Ovary (tissue), 9 donors: Measurements from ENCODE around the gene GABRD. TPM values are rescaled to one million over a fixed set of nuclear protein-coding genes. Genes with fewer than 3 reads are reported as not detected.

Source experiments
- DNase-seq, 5 donors: peaks; one replicate each; pipeline ENCODE4 v3.0.0-alpha.2; 2019 to 2020
- H3K27ac ChIP-seq, 2 donors: fragments of 200-600 bp; one replicate each; pipeline versions ENCODE4 v1.5.1 to v1.8.0; 2019 to 2022
- H3K27me3 ChIP-seq: fragments of 200-600 bp; one replicate; pipeline ENCODE4 v1.8.0; 2022
- H3K36me3 ChIP-seq: fragments of 200-600 bp; sonication (generic); one replicate; pipeline ENCODE4 v1.5.1; 2019
- H3K4me1 ChIP-seq: one replicate; pipeline ENCODE4 v1.8.1; 2013; ENCODE audit warnings: mild to moderate bottlenecking, moderate library complexity; ENCODE audit not compliant: insufficient read depth
- H3K4me3 ChIP-seq: fragments of 200-600 bp; sonication (generic); one replicate; pipeline ENCODE4 v1.5.1; 2017
- H3K9me3 ChIP-seq, 2 donors: fragments of 200-600 bp in 1 of 2; sonication (generic) in 1 of 2; one replicate each; pipeline versions ENCODE4 v1.5.1 to v1.8.1; 2013 to 2019; ENCODE audit warnings: mild to moderate bottlenecking in 1 of 2, moderate library complexity in 1 of 2
- CTCF ChIP-seq, 3 donors: fragments of 450-650 bp in 2 of 3; fragments of 200-600 bp in 1 of 3; IDR thresholded peaks; one replicate each; pipeline versions ENCODE4 v1.5.1 to v1.8.0; 2016 to 2022; ENCODE audit warnings: antibody characterized with exemption in 3 of 3, mild to moderate bottlenecking in 1 of 3
- EP300 ChIP-seq: sonication (generic); formaldehyde crosslinking; IDR thresholded peaks from one replicate; pipeline ENCODE4 v1.6.1; 2017; ENCODE audit warnings: antibody characterized with exemption
- POLR2A ChIP-seq: fragments of 450-650 bp; IDR thresholded peaks from one replicate; pipeline ENCODE4 v1.6.1; 2017; ENCODE audit warnings: antibody characterized with exemption, mild to moderate bottlenecking, moderate library complexity
- WGBS, 3 donors: extraction: QIAGEN DNeasy Blood & Tissue Kit in 1 of 3; methylation state at CpG; one replicate each; pipeline versions ENCODE4 v1.1.5 to v1.1.7; 2013 to 2017; 5-methylcytosine and 5-hydroxymethylcytosine counted together
- intact Hi-C, 4 donors: fragments of 100-400 bp; cut with DNase I; formaldehyde crosslinking; loops; one replicate each; pipeline versions ENCODE4 v1.11.0 to v1.15.1; 2022 to 2023
- polyA plus RNA-seq, 2 donors: library from polyadenylated mRNA; stranded (reverse); fragments of 200-250 nt in 1 of 2; fragments of 350-450 nt in 1 of 2; fragmentation: Illumina TruSeq in 1 of 2; extraction: RNeasy Lipid Tissue Mini Kit (QIAGEN cat#74804) in 1 of 2; gene quantifications; one replicate each; pipeline ENCODE4 v1.2.3, GENCODE V29; 2013 to 2014
- total RNA-seq, 7 donors: library from RNA; depleted of rRNA in 2 of 7; stranded (reverse); fragments of >200 nt in 2 of 7; fragmentation: NEBNext Ultra II Directional in 3 of 7; extraction: Animal tissue kit (Norgen Biotek cat#: 25700) in 3 of 7; gene quantifications; one replicate each; pipeline versions ENCODE4 v1.1.0 to v1.2.4, GENCODE V29; 2016 to 2023
- donor health status: DM: no; HTN: no; CAD: no; lungs with moderate emphysema.
- donor health status: DM: no; HTN: no; CAD: no.
- donor health status: Bipolar disorder and iron deficiency.
- donor health status: DM: yes; HTN: yes; CAD: no.
- donor health status: DM: no; HTN: no; CAD: no.
- donor health status: DM: yes; HTN: yes; CAD: no.

GABRD gene
- total and polyA plus RNA-seq, 9 donors, result 0.13 to 0.40 (median 0.33) TPM; not detected in 6

- Histone ChIP-seq H3K27me3 (no peaks in the 10 kb centered on the region), H3K36me3 (no peaks in the 10 kb centered on the region), H3K9me3 (no peaks in the 10 kb centered on the region), H3K4me3 (no peak overlapping the region), H3K27ac (no peak overlapping the region), H3K4me1 (peaks cover 3% of the 10 kb centered on the region)
- no peak for DNase-seq
- 65 to 79% (median 76%) methylated on average over 8 of the region's 8 CpGs for WGBS, 3 donors
- intact Hi-C loops, result no loop called here
- TF ChIP-seq EP300 (no peak), POLR2A (no peak), CTCF (IDR thresholded peaks at IDR 0.05) (no peak)
Observed at GRCh38 chr1:1994536-1994935, 24.6 kb upstream of the GABRD start.

DNA sequence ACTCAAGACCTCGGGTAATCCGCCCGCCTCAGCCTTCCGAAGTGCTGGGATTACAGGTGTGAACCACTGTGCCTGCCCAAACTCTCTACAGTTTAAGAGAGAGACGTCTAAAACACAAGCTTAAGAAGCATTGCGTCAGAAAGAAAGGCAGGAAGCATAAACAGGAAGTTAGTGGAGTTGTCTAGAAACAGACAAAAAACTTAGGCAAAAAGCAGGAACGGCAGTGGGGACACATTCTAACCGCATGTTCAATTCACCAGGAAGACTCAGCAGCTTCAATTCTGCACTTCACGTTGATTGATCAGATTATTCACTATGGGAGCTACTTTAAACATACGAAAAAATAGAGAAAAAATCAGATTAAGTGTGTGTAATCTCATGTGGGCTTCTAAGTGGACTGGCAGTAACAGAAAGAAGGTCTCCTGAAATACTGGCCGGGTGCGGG, 22.9 kb upstream of the GABRD start:
- TF ChIP-seq EP300 (no peak), POLR2A (no peak), CTCF (IDR thresholded peaks at IDR 0.05) (no peak)
- Histone ChIP-seq H3K27me3 (no peaks in the 10 kb centered on the region), H3K4me1 (no peaks in the 10 kb centered on the region), H3K9me3 (no peaks in the 10 kb centered on the region), H3K27ac (no peak overlapping the region), H3K36me3 (no peaks in the 10 kb centered on the region), H3K4me3 (no peak overlapping the region)
- intact Hi-C loops, result no loop called here
- WGBS, 3 donors, result 62 to 73% (median 65%) methylated on average over 12 of the region's 12 CpGs
- DNase-seq, result no peak

DNA sequence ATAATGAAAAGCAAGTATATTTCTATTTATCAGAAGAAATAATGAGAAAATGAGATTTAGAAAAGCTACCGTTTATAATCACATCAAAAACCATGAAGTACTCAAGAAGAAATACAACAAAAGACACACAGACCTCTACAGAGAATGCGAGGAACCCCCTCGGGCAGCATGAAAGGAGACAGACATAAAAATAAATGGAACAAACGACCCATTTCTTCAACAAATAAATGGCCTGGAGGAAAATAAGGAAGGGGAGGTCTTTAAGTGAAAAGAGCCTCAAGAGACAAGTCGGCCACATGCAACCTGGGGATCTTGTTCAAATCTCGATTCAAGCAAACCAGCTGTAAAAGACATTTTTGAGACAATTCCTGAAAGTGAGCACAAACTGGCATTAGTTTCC, 21.6 kb upstream of the GABRD start:
- H3K36me3 ChIP-seq, result no peaks in the 10 kb centered on the region
- H3K4me3 ChIP-seq, result no peak overlapping the region
- intact Hi-C loops, result no loop called here
- peaks cover 1% of the 10 kb centered on the region for H3K27me3 ChIP-seq
- no peak for DNase-seq
- 65 to 71% (median 68%) methylated on average over 6 of the region's 6 CpGs for WGBS, 3 donors
- H3K9me3 ChIP-seq, result no peaks in the 10 kb centered on the region
- H3K27ac ChIP-seq, result no peak overlapping the region
- TF ChIP-seq EP300 (no peak), POLR2A (no peak), CTCF (IDR thresholded peaks at IDR 0.05) (no peak)
- no peaks in the 10 kb centered on the region for H3K4me1 ChIP-seq

DNA sequence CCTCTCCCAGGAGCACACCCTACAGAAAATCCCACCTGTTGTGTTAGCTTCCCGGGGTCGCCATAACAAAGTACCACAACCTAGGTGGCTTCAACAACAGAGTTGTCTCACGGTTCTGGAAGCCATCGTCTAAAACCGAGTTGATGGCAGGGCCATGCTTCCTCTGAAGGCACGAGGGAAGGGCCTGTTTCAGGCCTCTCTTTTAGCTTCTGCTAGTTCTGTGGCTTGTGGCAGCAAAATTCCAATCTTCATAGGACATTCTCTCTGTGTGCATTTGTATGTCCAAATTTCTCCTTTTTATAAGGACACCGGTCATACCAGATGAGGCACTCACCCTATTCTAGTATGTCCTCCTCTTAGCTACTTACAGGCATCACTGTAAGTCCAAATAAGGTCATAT, 18.7 kb upstream of the GABRD start:
- Histone ChIP-seq H3K27me3 (peaks cover 2% of the 10 kb centered on the region), H3K36me3 (no peaks in the 10 kb centered on the region), H3K4me3 (no peak overlapping the region), H3K27ac (no peak overlapping the region), H3K9me3 (no peaks in the 10 kb centered on the region), H3K4me1 (no peaks in the 10 kb centered on the region)
- no peak for DNase-seq
- intact Hi-C loops, result no loop called here
- no peak for TF ChIP-seq POLR2A
- TF ChIP-seq CTCF (IDR thresholded peaks at IDR 0.05), result no peak
- no peak for TF ChIP-seq EP300
- 87 to 90% (median 88%) methylated on average over 7 of the region's 7 CpGs for WGBS, 3 donors
